GOT3 (cell line): ENCODE results near the gene SOCS6.
"Not testable (repeated sequence)": the region's sequence is repeated elsewhere in the genome, so short reads cannot be mapped to it uniquely, and the experiment has no call there.

Experiments
- DNase-seq: peaks from one replicate; lab custom pipeline; 2025; ENCODE audit warnings: mixed read lengths; lab: John Stamatoyannopoulos, UW

SOCS6 gene

GRCh38 chr18:70359071-70359470, 70.2 kb downstream of the SOCS6 start:
- DNase-seq: no peak

- no peak for DNase-seq
Observed at GRCh38 chr18:70362258-70362657, 73.4 kb downstream of the SOCS6 start.

GRCh38 chr18:70363861-70364260, 75.0 kb downstream of the SOCS6 start:
- no peak for DNase-seq

DNA sequence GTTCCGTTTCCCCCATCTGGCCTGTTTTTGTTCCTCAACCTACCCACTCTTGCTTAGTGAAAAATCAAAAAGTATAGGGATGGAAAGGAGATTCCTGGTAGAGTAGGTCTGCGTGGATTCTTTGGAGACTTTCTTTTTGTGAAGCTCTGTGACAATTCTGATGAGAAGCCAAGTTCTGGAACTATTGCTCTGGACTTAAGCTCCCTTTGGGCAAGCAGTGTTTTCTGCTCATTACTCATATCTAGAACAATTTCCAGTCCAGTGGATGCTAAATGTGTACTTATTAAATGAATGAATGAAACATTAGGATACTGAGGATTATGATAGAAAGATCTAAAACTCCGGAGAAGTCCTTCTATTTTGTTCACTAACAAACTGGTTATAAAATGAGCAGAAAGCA, 76.5 kb downstream of the SOCS6 start:
- DNase-seq: no peak

DNA sequence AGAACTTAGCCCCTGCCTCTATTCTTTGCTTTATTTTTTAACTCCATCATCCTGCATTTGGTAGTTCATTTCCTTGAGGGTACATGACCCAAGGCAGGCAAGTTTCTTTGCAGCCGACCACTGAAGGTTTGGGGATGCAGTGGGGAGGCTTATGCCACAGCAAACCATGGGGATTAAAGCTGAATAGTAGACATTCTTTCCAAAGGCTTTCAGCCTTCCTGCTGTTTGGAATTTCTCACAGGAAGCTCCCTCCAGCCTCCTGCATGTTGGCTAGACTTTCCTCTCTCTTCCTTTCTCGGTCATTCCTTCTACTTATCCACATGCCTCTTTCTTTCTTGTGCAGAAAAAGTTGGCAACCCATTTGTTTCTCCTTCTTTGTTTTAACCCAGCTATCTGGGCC, 77.3 kb downstream of the SOCS6 start:
- DNase-seq: no peak

- no peak for DNase-seq
Observed at GRCh38 chr18:70366670-70367069, 77.8 kb downstream of the SOCS6 start.

- not testable (repeated sequence) for DNase-seq
Observed at GRCh38 chr18:70367344-70367743, 78.5 kb downstream of the SOCS6 start.

DNA sequence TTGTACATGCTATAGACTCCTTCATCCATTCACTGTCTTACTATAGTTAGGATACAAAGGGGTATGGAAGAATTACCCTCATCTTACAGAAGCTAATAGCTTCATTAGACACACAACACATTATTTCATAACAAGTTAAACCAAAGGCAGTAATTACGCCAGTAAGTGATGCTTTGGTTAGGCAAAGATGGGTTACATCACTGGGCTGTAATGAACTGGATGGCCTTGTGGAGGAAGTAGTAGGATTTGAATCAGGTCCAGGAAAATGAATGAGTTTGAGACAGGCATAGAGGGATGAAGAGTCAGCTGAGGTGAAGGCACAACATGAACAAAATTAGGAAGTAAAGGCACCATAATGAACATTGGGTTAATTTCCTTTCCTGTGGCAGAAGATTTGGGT, 80.1 kb downstream of the SOCS6 start:
- DNase-seq: no peak

GRCh38 chr18:70370762-70371733, 82.2 kb downstream of the SOCS6 start:
- DNase-seq: no peak

DNA sequence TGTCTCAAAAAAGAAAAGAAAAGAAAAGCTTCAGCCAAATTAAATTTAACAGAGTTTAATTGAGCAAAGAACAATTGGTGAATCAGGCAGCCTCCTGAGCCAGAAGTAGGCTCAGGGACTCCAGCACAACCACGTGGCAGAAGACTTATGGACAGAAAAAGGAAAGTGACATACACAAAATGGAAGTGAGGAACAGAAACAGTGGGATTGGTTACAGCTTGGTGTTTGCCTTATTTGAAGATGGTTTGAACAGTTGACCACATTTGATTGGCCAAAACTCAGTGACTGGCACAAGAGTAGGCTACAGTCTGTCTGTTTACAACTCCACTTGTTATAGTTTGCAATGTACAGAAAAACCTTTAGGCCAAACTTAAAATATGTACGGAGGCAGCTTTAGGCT, 83.1 kb downstream of the SOCS6 start:
- DNase-seq: no peak

- DNase-seq: no peak
Observed at GRCh38 chr18:70372450-70373041, 83.7 kb downstream of the SOCS6 start.

DNA sequence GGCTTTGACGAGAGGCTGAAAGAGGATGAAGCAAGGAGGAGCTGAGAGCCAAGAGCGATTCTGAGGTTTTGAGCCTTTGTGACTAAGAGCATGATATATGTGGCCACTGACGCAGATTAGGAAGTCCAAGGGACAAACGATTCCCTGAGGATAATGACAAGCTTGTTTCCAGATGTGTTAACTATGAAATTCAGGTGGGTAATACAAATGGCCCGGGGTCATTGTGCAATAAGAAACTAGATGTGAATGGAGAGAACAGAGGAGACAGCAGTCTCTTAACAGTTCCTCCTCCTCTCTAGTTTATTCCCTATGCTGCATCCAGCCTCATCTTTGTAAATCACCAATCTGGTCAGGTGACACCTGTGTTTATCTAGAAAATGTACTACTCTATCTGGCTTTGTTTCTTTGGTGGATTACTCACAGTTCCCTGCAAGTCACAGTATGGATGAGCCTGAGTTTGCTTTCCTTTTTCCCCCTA, 84.2 kb downstream of the SOCS6 start:
- DNase-seq: no peak

GRCh38 chr18:70374154-70374553, 85.3 kb downstream of the SOCS6 start:
- DNase-seq: no peak

- DNase-seq: no peak
Observed at GRCh38 chr18:70376137-70376913, 87.5 kb downstream of the SOCS6 start.

DNA sequence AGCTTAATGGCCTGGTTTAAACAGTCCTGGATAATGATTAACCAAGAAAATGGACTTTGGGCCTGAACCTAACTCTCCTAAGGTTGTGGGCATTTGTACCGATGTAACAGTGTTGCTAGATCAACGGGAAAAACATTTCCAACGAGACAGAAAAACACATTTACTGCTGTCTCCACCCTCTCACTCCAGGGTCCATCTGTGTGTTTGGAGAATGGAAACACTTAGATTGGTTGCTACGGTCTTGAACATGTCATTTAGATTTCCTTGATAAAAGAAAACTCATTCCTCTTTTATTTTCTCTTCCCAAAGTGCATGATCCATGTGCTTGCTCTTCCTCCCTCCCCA, 88.0 kb downstream of the SOCS6 start:
- DNase-seq: no peak

GRCh38 chr18:70377317-70377799, 88.5 kb downstream of the SOCS6 start:
- DNase-seq: no peak

- no peak for DNase-seq
Observed at GRCh38 chr18:70377857-70378701, 89.2 kb downstream of the SOCS6 start.
